ENCODE measurements around the gene LRRC4. TPM values are rescaled to one million over a fixed set of nuclear protein-coding genes. Genes with fewer than 3 reads are reported as not detected.

The LRRC4 gene
- total RNA-seq, 2 experiments from 2014 or later = not detected

GRCh38 chr7:128040205-128040604 is 9.0 kb upstream of the LRRC4 start:
- Mint-ChIP-seq H3K4me1 (ENCODE audit: low read depth) (peaks cover 15% of the 10 kb centered on the region), H3K4me3 (no peak overlapping the region), H3K9me3 (no peaks in the 10 kb centered on the region), H3K27ac (no peak overlapping the region), H3K27me3 (no peaks in the 10 kb centered on the region), H3K36me3 (ENCODE audit: low read depth) (peaks cover 3% of the 10 kb centered on the region)
- intact Hi-C loops (cut with micrococcal nuclease) = no loop called here
- ATAC-seq (no peak), DNase-seq (no peak)
- POLR2A ChIA-PET = no interaction called here
- CTCF ChIA-PET = interaction anchor here (0.8 to 1.6 kb wide), 3 partner anchors 10 to 170 kb away, joined by 3 to 5 read pairs (median 3); no protein-coding TSS in a partner anchor
- TF ChIP-seq CTCF (IDR thresholded peaks at IDR 0.05) = no peak

GRCh38 chr7:128039544-128039953 is 8.3 kb upstream of the LRRC4 start:
- ATAC-seq = no peak
- intact Hi-C loops (cut with micrococcal nuclease) = loop anchor here (10.0 kb wide), 1 partner anchor 165 kb away; no protein-coding TSS in a partner anchor
- no peaks in the 10 kb centered on the region for H3K27me3 Mint-ChIP-seq
- DNase-seq = no peak
- no peaks in the 10 kb centered on the region for H3K9me3 Mint-ChIP-seq
- H3K36me3 Mint-ChIP-seq (ENCODE audit: low read depth) = peaks cover 2% of the 10 kb centered on the region
- POLR2A ChIA-PET = no interaction called here
- H3K4me1 Mint-ChIP-seq (ENCODE audit: low read depth) = peaks cover 11% of the 10 kb centered on the region
- H3K27ac Mint-ChIP-seq = no peak overlapping the region
- no peak overlapping the region for H3K4me3 Mint-ChIP-seq
- CTCF ChIA-PET = interaction anchor here (0.8 to 0.9 kb wide), 2 partner anchors 19 to 170 kb away, joined by 3 to 5 read pairs; no protein-coding TSS in a partner anchor
- no peak for TF ChIP-seq CTCF (IDR thresholded peaks at IDR 0.05)

GRCh38 chr7:128037880-128038619 is 6.8 kb upstream of the LRRC4 start:
- Mint-ChIP-seq H3K4me3 (no peak overlapping the region), H3K27ac (no peak overlapping the region), H3K27me3 (no peaks in the 10 kb centered on the region), H3K4me1 (ENCODE audit: low read depth) (peaks cover 4% of the 10 kb centered on the region), H3K9me3 (no peaks in the 10 kb centered on the region), H3K36me3 (ENCODE audit: low read depth) (peaks cover 1% of the 10 kb centered on the region)
- ChIA-PET CTCF (no interaction called here), POLR2A (no interaction called here)
- ATAC-seq = no peak
- DNase-seq = no peak
- intact Hi-C loops (cut with micrococcal nuclease) = loop anchor here (10.0 kb wide), 1 partner anchor 167 kb away; no protein-coding TSS in a partner anchor
- no peak for TF ChIP-seq CTCF (IDR thresholded peaks at IDR 0.05)

- H3K4me3 Mint-ChIP-seq = no peak overlapping the region
- ATAC-seq = no peak
- peaks cover 1% of the 10 kb centered on the region for H3K36me3 Mint-ChIP-seq (ENCODE audit: low read depth)
- H3K27me3 Mint-ChIP-seq = peaks cover 1% of the 10 kb centered on the region
- peaks cover 6% of the 10 kb centered on the region for H3K4me1 Mint-ChIP-seq (ENCODE audit: low read depth)
- no peak for TF ChIP-seq CTCF (IDR thresholded peaks at IDR 0.05)
- DNase-seq = no peak
- ChIA-PET POLR2A (no interaction called here), CTCF (interaction anchor here (1.4 kb wide), 1 partner anchor 8 kb away, joined by 5 read pairs; no protein-coding TSS in a partner anchor)
- intact Hi-C loops (cut with micrococcal nuclease) = loop anchor here (10.0 kb wide), 1 partner anchor 168 kb away; no protein-coding TSS in a partner anchor
- H3K27ac Mint-ChIP-seq = no peak overlapping the region
- H3K9me3 Mint-ChIP-seq = no peaks in the 10 kb centered on the region
Observed at GRCh38 chr7:128037081-128037480, 5.8 kb upstream of the LRRC4 start.
